GM06990 (cell line): ENCODE results near the gene STARD9.
"Not testable (repeated sequence)": the region's sequence is repeated elsewhere in the genome, so short reads cannot be mapped to it uniquely, and the experiment has no call there.

Experiments
- DNase-seq: peaks from one replicate; pipeline ENCODE4 v3.0.0-alpha.2; 2011; ENCODE audit not compliant: insufficient read length; ENCODE audit errors: extremely low read depth
- H3K27me3 ChIP-seq: replicated peaks from 2 replicates; pipeline ENCODE4 v1.6.0; 2011; ENCODE audit warnings: low read length; ENCODE audit not compliant: control insufficient read depth, insufficient read depth
- H3K36me3 ChIP-seq: 2 replicates; pipeline ENCODE4 v1.5.1; 2011; ENCODE audit warnings: low read length; ENCODE audit not compliant: control insufficient read depth, insufficient read depth
- H3K4me3 ChIP-seq: replicated peaks from 2 replicates; pipeline ENCODE4 v1.5.1; 2011; ENCODE audit warnings: low read depth, mild to moderate bottlenecking, control low read depth, low read length
- CTCF ChIP-seq: IDR thresholded peaks from 2 replicates; pipeline ENCODE4 v1.5.1; 2011; ENCODE audit warnings: low read length, control low read depth, mild to moderate bottlenecking, inconsistent platforms; ENCODE audit not compliant: insufficient read depth, poor library complexity, severe bottlenecking

The STARD9 gene

DNA sequence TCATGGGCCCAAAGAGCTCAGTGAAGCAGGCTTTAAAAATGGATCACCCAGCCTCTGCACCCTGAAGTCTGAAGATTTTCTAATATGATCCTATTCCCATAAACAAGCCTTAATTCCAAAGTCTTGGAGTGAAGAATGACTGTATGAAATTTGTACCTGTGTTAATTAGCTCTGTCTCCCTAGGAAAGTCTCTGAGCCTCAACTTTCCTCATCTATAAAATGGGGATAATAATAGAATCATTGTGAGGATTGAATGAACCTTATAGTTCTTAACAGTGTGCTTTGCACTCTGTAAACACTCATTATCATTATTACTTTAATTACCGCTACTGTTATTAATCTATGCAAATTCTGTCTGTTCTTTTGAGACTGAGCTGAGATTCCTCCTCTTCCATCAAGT lies 99.6 kb downstream of the STARD9 start:
- H3K36me3 ChIP-seq: peaks cover 7% of the 10 kb centered on the region
- DNase-seq: no peak
- no peak for TF ChIP-seq CTCF

DNA sequence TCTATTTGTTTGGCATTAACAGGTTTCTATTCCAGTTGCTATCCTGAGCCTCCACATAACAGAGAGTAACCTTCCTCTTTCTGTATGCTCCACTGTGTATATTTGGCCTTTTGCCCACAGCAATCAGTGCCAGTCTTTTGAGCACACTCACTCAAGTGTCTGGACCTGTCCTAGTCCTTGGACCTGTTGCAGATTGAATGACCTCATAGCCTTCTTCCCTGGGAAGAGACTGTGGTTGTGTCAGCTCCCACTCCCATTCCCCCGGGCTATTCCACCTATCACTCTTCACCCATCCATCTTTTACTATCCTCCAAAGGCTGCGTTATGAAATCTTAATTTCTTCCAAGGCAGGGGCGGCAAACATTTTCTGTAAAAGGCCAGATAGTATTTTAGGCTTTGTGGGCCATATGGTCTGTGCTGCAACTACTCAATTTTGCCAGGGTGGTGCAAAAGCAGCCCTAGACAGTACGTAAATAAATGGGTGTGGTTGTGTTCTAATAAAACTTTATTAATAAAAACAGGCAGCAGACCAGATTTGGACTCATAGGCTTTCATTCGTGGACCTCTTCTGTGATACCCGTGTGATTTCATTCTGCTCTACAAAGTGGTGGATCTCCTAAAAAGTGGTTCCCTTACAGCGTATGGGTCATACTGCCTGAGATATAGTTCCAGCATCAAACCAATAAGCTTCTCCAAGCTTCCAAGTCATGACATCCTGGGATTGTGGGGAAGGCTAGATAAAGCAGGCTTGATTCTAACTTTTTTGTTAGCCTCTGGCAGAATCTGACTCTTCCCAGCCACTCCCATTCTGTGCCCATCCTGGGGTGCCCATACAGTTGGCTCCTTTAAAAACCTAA lies 104.1 kb downstream of the STARD9 start:
- TF ChIP-seq CTCF: no peak
- no peak for DNase-seq
- Histone ChIP-seq H3K36me3 (peaks cover 16% of the 10 kb centered on the region), H3K4me3 (no peak overlapping the region), H3K27me3 (no peaks in the 10 kb centered on the region)

More for the DNA sequence above, 99.6 kb downstream of the STARD9 start:
- Histone ChIP-seq H3K4me3 (no peak overlapping the region), H3K27me3 (no peaks in the 10 kb centered on the region)

GRCh38 chr15:42680142-42680482 lies 104.7 kb downstream of the STARD9 start:
- not testable (repeated sequence) for H3K27me3 ChIP-seq, H3K4me3 ChIP-seq
- DNase-seq: peak; percentile 43
- peaks cover 16% of the 10 kb centered on the region for H3K36me3 ChIP-seq

- no peaks in the 10 kb centered on the region for H3K27me3 ChIP-seq
- peaks cover 11% of the 10 kb centered on the region for H3K36me3 ChIP-seq
- no peak for TF ChIP-seq CTCF
- no peak for DNase-seq
- H3K4me3 ChIP-seq: no peak overlapping the region
Observed at GRCh38 chr15:42681119-42681518, 105.7 kb downstream of the STARD9 start.

GRCh38 chr15:42686281-42686680 lies 110.9 kb downstream of the STARD9 start:
- Histone ChIP-seq H3K27me3 (no peaks in the 10 kb centered on the region), H3K4me3 (no peak overlapping the region), H3K36me3 (peaks cover 7% of the 10 kb centered on the region)
- no peak for DNase-seq
- no peak for TF ChIP-seq CTCF

DNA sequence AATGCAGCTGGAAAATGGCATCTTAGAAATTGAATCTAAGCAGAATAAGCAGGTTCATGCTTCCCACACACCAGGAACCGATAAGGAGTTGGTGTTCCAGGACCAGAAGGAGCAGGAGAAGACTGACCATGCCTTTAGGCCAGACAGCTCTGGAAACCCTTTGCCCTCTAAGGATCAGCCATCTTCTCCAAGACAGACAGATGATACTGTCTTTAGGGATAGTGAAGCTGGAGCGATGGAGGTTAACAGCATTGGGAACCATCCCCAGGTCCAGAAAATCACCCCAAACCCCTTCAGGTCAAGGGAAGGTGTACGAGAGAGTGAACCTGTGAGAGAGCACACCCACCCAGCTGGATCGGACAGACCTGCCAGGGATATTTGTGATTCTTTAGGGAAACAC lies 112.3 kb downstream of the STARD9 start:
- Histone ChIP-seq H3K27me3 (no peaks in the 10 kb centered on the region), H3K4me3 (no peak overlapping the region), H3K36me3 (peaks cover 1% of the 10 kb centered on the region; the same call in 1 of the 2 replicates)
- no peak for DNase-seq
- no peak for TF ChIP-seq CTCF
